ENCODE measurements around the gene TRPV3. TPM values are rescaled to one million over a fixed set of nuclear protein-coding genes. Genes with fewer than 3 reads are reported as not detected.
A peak's percentile ranks its signal among the peaks of the same experiment; 100 is the strongest.

TRPV3 gene
- total and polyA plus RNA-seq, 2 experiments from 2014 or later = 0.15 to 0.69 TPM

DNA sequence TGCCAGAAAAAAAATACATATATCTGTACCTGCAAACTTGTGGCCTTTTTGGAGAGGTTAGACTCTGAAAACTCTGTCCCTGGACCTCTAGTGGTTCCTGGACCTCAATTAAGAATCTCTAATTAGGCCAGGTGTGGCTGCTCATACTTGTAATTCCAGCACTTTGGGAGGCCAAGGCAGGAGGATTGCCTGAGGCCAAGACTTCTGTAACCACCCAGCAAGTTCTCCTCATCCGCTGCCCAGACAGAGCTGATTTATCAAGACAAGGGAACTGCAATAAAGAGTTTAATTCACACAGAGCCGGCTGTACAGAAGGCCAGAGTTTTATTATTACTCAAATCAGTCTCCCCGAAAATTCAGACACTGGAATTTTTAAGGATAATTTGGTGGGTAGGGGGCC, 77.6 kb downstream of the TRPV3 start:
- no peak overlapping the region for H3K27ac Mint-ChIP-seq
- H3K27ac ChIP-seq (ENCODE audit: low read depth) = no peak overlapping the region
- no peaks in the 10 kb centered on the region for H3K79me2 ChIP-seq (replicated peaks; ENCODE audit: insufficient read depth)
- peak overlapping the region; percentile 64; the same call in 1 of the 2 replicates for H2AFZ ChIP-seq
- ATAC-seq (no peak), DNase-seq (ENCODE audit: low spot score) (no peak)
- no peaks in the 10 kb centered on the region for H3K36me3 Mint-ChIP-seq (ENCODE audit: low read depth)
- H3K4me1 Mint-ChIP-seq = peaks cover 47% of the 10 kb centered on the region
- H3F3A ChIP-seq (replicated peaks; ENCODE audit: low read depth) = no peaks in the 10 kb centered on the region
- H3K4me2 ChIP-seq = no peak overlapping the region
- H3K27me3 Mint-ChIP-seq (ENCODE audit: insufficient read depth, low read depth, poor library complexity) = no peaks in the 10 kb centered on the region
- no peak overlapping the region for H3K4me3 Mint-ChIP-seq
- H3K9me3 Mint-ChIP-seq = no peaks in the 10 kb centered on the region
- no peaks in the 10 kb centered on the region for H3K9me2 ChIP-seq (ENCODE audit: insufficient read depth)
- TF ChIP-seq, protein P1, sequence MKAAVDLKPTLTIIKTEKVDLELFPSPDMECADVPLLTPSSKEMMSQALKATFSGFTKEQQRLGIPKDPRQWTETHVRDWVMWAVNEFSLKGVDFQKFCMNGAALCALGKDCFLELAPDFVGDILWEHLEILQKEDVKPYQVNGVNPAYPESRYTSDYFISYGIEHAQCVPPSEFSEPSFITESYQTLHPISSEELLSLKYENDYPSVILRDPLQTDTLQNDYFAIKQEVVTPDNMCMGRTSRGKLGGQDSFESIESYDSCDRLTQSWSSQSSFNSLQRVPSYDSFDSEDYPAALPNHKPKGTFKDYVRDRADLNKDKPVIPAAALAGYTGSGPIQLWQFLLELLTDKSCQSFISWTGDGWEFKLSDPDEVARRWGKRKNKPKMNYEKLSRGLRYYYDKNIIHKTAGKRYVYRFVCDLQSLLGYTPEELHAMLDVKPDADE (IDR thresholded peaks at IDR 0.05) = no peak
- TF ChIP-seq ZNF114 (CRISPR knock-in tag; IDR thresholded peaks at IDR 0.05) (no peak), NANOG (IDR thresholded peaks at IDR 0.05; ENCODE audit: borderline replicate concordance) (no peak), ZNF331 (CRISPR knock-in tag; IDR thresholded peaks at IDR 0.05; ENCODE audit: low read depth) (no peak), CREB1 (CRISPR knock-in tag; IDR thresholded peaks at IDR 0.05; ENCODE audit: low read depth) (no peak), STAT1 (IDR thresholded peaks at IDR 0.05; ENCODE audit: unreplicated experiment) (no peak), POLR2AphosphoS5 (IDR thresholded peaks at IDR 0.05; ENCODE audit: low read depth) (no peak), JUNB (IDR thresholded peaks at IDR 0.05; ENCODE audit: unreplicated experiment) (no peak), EZH2 (IDR thresholded peaks at IDR 0.05; ENCODE audit: low read depth, unreplicated experiment) (no peak), EZH2phosphoT487 (IDR thresholded peaks at IDR 0.05; ENCODE audit: unreplicated experiment) (no peak)
- TF ChIP-seq, protein P2, sequence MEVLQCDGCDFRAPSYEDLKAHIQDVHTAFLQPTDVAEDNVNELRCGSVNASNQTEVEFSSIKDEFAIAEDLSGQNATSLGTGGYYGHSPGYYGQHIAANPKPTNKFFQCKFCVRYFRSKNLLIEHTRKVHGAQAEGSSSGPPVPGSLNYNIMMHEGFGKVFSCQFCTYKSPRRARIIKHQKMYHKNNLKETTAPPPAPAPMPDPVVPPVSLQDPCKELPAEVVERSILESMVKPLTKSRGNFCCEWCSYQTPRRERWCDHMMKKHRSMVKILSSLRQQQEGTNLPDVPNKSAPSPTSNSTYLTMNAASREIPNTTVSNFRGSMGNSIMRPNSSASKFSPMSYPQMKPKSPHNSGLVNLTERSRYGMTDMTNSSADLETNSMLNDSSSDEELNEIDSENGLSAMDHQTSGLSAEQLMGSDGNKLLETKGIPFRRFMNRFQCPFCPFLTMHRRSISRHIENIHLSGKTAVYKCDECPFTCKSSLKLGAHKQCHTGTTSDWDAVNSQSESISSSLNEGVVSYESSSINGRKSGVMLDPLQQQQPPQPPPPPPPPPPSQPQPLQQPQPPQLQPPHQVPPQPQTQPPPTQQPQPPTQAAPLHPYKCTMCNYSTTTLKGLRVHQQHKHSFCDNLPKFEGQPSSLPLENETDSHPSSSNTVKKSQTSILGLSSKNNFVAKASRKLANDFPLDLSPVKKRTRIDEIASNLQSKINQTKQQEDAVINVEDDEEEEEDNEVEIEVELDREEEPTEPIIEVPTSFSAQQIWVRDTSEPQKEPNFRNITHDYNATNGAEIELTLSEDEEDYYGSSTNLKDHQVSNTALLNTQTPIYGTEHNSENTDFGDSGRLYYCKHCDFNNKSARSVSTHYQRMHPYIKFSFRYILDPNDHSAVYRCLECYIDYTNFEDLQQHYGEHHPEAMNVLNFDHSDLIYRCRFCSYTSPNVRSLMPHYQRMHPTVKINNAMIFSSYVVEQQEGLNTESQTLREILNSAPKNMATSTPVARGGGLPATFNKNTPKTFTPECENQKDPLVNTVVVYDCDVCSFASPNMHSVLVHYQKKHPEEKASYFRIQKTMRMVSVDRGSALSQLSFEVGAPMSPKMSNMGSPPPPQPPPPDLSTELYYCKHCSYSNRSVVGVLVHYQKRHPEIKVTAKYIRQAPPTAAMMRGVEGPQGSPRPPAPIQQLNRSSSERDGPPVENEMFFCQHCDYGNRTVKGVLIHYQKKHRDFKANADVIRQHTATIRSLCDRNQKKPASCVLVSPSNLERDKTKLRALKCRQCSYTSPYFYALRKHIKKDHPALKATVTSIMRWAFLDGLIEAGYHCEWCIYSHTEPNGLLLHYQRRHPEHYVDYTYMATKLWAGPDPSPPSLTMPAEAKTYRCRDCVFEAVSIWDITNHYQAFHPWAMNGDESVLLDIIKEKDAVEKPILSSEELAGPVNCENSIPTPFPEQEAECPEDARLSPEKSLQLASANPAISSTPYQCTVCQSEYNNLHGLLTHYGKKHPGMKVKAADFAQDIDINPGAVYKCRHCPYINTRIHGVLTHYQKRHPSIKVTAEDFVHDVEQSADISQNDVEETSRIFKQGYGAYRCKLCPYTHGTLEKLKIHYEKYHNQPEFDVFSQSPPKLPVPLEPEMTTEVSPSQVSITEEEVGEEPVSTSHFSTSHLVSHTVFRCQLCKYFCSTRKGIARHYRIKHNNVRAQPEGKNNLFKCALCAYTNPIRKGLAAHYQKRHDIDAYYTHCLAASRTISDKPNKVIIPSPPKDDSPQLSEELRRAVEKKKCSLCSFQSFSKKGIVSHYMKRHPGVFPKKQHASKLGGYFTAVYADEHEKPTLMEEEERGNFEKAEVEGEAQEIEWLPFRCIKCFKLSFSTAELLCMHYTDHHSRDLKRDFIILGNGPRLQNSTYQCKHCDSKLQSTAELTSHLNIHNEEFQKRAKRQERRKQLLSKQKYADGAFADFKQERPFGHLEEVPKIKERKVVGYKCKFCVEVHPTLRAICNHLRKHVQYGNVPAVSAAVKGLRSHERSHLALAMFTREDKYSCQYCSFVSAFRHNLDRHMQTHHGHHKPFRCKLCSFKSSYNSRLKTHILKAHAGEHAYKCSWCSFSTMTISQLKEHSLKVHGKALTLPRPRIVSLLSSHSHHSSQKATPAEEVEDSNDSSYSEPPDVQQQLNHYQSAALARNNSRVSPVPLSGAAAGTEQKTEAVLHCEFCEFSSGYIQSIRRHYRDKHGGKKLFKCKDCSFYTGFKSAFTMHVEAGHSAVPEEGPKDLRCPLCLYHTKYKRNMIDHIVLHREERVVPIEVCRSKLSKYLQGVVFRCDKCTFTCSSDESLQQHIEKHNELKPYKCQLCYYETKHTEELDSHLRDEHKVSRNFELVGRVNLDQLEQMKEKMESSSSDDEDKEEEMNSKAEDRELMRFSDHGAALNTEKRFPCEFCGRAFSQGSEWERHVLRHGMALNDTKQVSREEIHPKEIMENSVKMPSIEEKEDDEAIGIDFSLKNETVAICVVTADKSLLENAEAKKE (CRISPR knock-in tag; IDR thresholded peaks at IDR 0.05) = no peak
- TF ChIP-seq, protein P3, sequence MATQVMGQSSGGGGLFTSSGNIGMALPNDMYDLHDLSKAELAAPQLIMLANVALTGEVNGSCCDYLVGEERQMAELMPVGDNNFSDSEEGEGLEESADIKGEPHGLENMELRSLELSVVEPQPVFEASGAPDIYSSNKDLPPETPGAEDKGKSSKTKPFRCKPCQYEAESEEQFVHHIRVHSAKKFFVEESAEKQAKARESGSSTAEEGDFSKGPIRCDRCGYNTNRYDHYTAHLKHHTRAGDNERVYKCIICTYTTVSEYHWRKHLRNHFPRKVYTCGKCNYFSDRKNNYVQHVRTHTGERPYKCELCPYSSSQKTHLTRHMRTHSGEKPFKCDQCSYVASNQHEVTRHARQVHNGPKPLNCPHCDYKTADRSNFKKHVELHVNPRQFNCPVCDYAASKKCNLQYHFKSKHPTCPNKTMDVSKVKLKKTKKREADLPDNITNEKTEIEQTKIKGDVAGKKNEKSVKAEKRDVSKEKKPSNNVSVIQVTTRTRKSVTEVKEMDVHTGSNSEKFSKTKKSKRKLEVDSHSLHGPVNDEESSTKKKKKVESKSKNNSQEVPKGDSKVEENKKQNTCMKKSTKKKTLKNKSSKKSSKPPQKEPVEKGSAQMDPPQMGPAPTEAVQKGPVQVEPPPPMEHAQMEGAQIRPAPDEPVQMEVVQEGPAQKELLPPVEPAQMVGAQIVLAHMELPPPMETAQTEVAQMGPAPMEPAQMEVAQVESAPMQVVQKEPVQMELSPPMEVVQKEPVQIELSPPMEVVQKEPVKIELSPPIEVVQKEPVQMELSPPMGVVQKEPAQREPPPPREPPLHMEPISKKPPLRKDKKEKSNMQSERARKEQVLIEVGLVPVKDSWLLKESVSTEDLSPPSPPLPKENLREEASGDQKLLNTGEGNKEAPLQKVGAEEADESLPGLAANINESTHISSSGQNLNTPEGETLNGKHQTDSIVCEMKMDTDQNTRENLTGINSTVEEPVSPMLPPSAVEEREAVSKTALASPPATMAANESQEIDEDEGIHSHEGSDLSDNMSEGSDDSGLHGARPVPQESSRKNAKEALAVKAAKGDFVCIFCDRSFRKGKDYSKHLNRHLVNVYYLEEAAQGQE (IDR thresholded peaks at IDR 0.05; ENCODE audit: unreplicated experiment) = no peak
- TF ChIP-seq, protein P4, sequence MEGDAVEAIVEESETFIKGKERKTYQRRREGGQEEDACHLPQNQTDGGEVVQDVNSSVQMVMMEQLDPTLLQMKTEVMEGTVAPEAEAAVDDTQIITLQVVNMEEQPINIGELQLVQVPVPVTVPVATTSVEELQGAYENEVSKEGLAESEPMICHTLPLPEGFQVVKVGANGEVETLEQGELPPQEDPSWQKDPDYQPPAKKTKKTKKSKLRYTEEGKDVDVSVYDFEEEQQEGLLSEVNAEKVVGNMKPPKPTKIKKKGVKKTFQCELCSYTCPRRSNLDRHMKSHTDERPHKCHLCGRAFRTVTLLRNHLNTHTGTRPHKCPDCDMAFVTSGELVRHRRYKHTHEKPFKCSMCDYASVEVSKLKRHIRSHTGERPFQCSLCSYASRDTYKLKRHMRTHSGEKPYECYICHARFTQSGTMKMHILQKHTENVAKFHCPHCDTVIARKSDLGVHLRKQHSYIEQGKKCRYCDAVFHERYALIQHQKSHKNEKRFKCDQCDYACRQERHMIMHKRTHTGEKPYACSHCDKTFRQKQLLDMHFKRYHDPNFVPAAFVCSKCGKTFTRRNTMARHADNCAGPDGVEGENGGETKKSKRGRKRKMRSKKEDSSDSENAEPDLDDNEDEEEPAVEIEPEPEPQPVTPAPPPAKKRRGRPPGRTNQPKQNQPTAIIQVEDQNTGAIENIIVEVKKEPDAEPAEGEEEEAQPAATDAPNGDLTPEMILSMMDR (conservative IDR thresholded peaks at IDR 0.05; ENCODE audit: low read depth in 2 of 2) = no peak
- H3K36me3 ChIP-seq (ENCODE audit: insufficient read depth) = no peaks in the 10 kb centered on the region
- peaks cover 43% of the 10 kb centered on the region for H3K4me1 ChIP-seq (ENCODE audit: insufficient read depth)
- H3K27me3 ChIP-seq (ENCODE audit: insufficient read depth) = no peaks in the 10 kb centered on the region
- no peak overlapping the region for H3K4me3 ChIP-seq
- no peaks in the 10 kb centered on the region for H4K20me1 ChIP-seq (replicated peaks; ENCODE audit: insufficient read depth)
